Hematopoietic multipotent progenitor cell treated with erythropoietin and hydrocortisone succinate and interleukin-3 and kit ligand, for 4 days (in vitro differentiated cells): Measurements from ENCODE around the gene ACVR2B.
"Not testable (repeated sequence)": the region's sequence is repeated elsewhere in the genome, so short reads cannot be mapped to it uniquely, and the experiment has no call there.

Source experiments
- DNase-seq: peaks from one replicate; pipeline ENCODE4 v3.0.0-alpha.2; 2015

ACVR2B gene

DNA sequence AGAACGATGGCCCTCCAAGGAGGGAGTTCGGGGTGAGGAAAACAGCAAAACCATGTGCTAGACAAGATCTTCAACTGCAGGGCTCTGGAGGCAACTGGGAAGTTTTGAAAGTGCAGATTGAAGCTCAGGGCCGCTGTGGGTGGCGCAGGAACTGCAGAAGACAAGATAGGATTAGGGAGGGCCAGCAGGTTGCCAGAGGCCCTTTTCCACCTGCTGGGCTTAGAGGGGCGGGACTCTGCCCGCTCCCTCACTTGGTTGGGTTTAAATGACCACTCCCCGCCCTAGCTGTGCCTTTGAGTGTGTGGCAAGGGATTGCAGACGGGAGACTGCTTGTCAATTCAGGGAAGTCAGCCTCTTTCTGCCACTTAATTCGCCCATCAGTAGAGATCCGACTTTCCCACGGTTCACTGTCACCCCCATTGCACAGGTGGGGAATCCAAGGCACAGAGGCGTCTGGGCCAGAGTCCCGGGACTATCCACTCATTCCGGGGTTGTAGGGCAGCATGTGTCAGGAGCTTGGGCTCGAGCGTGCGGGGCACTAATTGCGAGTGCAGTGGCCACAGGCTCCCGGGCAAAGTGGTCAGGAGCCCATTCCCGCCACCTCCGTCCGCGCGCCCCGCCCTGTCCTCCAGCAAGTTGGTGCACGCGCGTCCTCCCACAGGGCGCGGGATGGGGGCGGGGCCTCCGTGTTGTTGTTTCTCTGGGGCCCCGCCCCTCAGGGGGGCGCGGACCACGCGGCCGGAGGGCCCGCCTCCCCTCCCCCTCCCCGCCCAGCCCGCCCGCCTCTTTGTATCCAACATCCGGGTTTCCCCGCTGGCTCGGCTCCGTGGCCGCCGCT is at the start of gene ACVR2B:
ACVR2B (plus strand) TSS at position 816 of the 838 bp plus-strand sequence. CDS start 433 bp downstream, outside the sequence.
- DNase-seq: peak; percentile 89

DNA sequence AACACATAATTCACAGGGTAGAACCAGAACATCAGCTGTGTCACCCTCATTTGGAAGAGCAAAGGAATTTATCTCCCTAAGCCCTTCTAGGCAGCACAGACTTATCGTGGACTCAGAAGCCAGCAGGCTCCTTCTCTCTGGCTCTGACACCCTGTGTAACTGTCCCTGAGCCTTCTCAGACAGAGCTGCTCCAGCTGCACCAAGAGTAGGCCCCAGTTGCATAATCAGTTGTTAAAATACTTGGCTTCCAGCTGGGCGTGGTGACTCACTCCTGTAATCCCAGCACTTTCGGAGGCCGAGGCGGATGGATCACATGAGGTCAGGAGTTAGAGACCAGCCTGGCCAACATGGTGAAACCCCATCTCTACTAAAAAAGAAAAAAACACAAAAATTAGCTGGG is 49.4 kb upstream of the ACVR2B start:
- no peak for DNase-seq

DNA sequence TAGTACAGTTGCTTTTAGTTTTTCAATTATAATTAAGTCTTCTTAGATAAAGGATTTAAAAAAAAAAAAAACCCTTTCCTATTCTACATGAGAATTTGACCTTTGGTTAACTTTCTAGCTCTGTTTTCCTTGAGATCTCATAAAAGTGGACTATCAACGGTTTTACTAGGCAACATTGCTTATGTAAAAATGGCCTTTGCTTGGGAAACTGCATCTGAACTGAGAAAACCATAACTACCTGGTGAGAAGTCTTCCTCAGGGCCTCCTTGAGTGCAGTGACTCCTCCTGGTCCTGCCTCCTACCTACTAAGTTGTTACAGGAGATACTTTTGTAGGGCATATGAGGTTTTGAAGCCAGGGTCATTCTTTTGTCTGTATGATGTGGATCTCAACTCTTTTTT is 42.1 kb upstream of the ACVR2B start:
- DNase-seq: no peak

DNA sequence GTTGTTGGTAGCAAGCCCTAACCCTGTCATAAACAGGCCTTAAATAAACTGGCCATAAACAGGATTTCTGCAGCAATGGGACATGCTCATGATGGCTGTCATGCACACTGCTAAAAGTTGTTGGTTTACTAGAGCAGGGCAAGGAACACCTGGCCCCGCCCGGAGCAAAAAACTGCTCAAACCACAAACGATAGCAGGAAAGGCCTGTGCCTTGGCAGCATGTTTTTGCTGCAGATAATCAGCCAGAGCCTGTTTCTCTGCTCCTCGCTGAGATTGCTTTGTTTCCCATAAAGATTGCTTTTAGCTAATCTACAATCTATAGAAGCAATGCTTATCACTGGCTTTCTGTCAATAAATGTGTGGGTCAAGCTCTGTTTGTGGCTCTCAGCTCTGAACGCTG is 32.9 kb upstream of the ACVR2B start:
- not testable (repeated sequence) for DNase-seq

DNA sequence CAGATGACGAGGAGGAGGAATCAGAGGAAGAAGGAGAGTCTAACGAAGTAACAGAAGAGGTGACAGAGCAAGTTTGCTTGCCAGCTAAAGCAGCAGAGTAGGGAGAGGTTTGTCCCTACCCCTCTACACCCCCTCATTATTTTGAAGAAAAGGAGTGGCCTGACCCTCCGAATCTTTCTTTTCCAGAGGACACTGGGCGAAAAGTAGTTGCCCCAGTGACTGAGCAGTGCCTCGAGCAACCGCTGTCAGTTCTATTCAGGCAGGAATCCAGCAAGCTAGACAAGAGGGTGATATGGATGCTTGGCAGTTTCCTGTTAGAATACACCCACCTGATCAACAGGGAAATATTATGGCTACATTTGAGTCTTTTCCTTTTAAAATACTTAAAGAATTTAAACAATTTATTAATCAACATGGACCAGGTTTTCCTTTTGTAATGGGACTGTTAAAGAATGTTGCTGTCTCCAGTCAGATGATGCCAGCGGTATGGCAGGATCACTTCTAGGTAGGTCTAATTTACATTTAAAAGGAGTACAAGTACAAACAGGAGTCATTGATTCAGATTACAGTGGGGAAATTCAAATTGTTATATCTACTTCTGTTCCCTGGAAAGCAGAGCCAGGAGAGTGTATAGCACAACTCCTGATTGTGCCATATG is 31.9 kb upstream of the ACVR2B start:
- no peak for DNase-seq

DNA sequence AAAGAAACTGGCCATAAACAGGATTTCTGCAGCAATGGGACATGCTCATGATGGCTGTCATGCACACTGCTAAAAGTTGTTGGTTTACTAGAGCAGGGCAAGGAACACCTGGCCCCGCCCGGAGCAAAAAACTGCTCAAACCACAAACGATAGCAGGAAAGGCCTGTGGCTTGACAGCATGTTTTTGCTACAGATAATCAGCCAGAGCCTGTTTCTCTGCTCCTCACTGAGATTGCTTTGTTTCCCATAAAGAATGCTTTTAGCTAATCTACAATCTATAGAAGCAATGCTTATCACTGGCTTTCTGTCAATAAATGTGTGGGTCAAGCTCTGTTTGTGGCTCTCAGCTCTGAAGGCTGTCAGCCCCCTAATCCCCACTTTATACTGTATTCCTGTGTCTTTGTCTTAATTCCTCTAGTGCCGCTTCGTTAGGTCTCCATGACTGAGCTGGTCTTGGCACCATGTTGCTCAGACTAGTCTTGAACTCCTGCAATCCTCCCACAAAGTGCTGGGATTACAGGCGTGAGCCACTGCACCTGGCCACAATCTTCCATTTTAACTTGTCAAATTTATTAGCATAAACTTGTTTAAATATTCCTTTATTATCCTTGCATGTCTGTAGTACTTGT is 26.8 kb upstream of the ACVR2B start:
- peak; percentile 39 for DNase-seq

DNA sequence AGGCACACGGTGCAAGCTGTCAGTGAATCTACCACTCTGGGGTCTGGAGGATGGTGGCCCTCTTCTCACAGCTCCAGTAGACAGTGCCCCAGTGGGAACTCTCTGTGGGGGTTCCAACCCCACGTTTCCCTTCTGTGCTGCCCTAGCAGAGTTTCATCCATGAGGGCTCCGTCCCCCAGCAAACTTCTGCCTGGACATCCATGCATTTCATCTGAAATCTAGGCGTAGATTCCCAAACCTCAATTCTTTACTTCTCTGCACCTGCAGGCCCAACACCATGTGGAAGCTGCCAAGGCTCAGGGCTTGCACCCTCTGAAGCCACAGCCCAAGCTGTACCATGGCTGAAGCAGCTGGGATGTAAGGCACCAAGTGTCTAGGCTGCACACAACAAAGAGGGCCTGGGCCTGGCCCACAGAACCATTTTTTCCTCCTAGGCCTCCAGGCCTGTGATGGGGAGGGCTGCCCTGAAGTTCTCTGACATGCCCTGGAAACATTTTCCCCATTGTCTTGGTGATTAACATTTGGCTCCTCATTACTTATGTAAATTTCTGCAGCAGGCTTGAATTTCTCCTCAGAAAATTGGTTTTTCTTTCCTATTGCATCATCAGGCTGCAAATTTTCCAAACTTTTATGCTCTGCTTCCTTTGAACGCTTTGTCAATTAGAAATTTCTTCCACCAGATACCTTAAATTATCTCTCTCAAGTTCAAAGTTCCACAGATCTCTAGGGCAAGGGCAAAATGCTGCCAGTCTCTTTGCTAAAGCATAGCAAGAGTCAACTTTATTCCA is 20.6 kb upstream of the ACVR2B start:
- DNase-seq: not testable (repeated sequence)

DNA sequence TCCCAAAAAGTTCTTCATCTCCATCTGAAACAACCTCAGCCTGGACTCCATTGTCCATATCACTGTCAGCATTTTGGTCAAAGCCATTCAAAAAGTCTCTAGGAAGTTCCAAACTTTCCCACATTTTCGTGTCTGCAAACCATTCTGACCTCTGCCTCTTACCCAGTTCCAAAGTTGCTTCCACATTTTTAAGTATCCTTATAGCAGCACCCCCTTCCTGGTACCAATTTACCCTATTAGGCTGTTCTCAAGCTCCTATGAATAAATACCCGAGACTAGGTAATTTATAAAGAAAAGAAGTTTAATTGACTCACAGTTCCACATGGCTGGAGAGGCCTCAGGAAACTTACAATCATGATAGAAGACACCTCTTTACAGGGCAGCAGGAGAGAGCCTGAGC is 20.0 kb upstream of the ACVR2B start:
- not testable (repeated sequence) for DNase-seq

DNA sequence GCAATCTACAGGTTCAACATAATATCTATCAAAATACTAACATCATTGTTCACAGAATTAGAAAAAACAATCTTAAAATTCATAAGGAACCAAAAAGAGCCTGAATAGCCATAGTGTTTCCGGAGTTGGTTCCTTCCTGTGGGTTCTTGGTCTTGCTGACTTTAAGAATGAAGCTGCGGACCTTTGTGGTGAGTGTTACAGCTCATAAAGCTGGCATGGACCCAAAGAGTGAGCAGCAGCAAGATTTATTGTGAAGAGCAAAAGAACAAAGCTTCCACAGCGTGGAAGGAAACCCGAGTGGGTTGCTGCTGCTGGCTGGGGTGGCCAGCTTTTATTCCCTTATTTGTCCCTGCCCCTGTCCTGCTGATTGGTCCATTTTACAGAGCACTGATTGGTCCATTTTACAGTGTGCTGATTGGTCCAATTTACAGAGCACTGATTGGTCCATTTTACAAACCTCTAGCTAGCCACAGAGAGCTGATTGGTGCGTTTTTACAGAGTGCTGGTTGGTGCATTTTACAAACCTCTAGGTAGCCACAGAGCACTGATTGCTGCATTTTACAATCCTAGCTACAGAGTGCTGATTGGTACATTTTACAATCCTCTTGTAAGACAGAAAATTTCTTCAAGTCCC is 15.1 kb upstream of the ACVR2B start:
- DNase-seq: peak; percentile 83

DNA sequence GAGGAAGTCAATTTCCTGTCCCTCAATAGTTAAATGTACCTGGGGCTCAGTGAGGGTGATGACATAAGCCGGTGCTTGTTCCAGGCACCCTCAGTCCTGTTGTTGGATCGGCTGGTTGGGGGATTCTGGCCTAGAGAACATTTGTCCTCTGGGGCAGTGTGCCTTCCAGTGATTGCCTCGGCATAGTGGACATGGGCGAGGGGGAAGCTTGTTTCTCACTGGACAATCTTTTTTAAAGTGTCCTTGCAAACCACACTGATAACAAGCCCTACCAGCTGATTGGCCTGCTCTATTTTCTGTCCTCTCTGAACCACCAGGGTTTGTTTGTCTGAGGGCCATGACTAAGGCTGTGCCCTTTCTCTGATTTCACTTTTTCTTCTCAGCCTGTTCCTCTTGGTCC is 10.5 kb upstream of the ACVR2B start:
- DNase-seq: not testable (repeated sequence)

DNA sequence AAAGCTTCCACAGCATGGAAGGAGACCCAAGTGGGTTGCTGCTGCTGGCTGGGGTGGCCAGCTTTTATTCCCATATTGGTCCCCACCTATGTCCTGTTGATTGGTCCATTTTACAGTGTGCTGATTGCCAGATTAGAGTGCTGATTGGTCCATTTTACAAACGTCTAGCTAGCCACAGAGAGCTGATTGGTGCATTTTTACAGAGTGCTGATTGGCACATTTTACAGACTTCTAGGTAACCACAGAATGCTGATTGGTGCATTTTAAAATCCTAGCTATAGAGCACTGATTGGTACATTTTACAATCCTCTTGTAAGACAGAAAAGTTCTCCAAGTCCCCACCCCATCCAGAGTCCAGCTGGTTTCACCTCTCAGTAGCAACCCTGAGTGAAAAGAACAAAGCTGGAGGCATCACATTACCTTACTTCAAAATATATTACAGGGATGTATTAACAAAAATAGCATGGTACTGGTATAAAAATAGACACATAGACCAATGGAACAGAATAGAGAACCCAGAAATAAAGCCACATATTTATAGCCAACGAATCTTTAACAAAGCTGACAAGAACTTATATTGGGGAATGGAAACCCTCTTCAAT is 7.5 kb upstream of the ACVR2B start:
- DNase-seq: no peak

DNA sequence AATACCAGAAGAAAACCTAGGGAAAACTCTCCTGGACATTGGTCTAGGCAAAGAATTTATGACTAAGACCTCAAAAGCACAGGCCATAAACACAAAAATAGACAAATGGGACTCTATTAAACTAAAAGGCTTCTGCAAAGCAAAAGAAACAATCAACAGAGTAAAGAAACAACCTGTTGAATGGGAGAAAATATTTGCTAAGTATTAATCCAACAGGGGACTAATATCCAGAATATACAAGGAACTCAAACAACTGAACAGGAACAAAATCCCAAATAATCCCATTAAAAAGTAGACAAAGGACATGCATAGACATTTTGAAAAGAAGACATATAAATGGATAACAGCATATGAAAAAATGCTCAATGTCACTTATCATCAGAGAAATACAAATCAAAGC is 6.9 kb upstream of the ACVR2B start:
- DNase-seq: no peak

DNA sequence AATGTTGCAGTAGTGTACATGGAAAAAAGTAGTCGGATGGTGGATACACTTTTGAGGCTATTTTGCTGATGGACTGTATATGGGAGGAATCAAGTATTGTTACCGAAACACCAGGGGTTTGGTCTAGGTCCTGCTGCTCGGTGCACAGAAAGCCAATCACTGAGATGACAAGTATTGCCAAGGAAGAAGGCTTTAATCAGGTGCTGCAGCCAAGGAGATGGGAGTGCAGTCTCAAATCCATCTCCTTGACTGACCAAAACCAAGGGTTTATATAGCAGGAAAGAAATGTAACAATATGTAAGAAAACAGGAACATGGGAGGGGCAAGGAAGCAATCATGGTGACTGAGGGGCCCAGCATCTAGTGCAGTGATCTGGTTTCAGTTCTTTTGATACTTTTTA is 2.8 kb upstream of the ACVR2B start:
- no peak for DNase-seq

DNA sequence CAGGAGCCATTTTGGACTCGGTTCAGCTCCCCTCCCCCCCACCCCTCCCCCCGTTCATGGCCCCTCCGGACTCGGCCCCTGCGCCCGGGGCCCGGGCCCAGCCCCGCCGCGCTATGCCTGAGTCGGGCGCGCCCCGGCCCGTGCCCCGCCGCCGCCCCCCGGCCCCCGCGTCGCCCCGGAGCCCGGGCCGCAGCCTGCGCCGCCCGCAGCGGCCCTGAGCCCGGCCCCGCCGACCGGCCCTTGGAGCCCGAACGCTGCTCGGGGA is 155 bp downstream of the ACVR2B start:
- no peak for DNase-seq

DNA sequence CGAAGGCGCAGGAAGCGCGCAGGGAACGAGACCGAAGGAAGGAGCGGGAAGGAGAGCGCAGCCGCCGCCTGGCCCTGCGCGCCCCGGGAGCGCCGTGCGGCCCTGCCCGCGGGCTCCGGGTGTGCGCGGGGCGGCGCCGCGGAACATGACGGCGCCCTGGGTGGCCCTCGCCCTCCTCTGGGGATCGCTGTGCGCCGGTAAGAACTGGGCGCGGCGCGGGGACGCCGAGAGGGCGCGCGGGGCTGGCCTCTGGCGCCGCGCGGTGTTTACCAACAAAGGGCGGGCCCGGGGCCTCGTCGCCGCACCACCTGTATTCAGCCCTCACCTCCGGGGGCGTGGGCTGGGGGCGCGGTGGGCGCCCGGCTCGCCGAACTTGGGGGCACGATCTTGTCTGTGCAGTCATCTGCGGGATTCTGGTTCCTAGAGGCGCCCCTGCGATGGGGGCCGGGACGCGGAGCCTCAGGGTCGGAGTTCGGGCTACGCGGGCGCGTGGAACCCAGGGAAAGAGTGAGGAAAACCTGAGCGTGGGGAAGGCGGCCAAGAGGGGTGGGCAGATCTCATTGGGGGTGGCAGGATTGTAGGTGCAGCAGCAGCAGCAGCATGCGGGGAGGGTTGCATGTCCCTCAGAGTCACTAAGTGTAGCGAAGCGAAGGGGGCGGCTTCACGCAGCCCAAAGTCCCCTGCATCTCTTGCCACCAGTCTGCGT is 641 bp downstream of the ACVR2B start:
- peak; percentile 63 for DNase-seq

DNA sequence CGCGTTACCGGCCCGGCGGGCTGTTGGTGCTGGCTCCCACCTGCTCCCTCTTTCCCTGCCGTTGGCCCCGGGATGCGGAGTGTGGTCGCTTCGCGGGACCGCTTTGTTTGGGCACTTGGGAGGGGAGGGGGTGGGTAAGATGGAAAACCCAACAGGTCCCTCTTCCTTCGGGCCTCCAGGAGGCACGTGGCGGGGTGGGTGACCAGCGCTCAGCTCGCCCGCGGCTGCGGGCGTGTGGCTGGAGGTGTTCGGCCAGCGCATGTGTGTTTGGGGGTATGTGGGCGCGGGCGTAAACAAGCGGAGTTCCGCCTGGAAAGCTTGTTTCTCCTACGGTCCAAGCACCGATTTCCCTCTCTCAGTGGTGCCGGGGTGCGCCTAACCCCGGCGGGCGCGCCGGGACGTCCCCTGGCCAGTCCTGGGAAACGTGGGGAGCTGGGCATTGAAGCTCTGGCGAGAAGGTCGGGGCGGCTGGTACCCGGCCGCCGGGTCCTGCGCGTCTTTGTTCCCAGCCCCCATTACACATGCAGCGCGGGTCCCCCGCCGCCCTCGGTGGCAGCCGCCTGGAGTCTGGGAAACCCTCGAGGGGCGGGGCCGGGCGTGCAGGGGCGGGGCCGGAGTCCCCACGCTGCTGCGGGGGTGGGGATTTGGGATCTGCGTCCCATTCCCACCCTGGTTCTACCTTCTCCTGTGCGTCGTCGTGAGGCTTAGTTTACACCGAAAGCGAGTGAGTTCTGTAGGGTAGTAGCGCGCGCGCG is 1.4 kb downstream of the ACVR2B start:
- DNase-seq: peak; percentile 57

DNA sequence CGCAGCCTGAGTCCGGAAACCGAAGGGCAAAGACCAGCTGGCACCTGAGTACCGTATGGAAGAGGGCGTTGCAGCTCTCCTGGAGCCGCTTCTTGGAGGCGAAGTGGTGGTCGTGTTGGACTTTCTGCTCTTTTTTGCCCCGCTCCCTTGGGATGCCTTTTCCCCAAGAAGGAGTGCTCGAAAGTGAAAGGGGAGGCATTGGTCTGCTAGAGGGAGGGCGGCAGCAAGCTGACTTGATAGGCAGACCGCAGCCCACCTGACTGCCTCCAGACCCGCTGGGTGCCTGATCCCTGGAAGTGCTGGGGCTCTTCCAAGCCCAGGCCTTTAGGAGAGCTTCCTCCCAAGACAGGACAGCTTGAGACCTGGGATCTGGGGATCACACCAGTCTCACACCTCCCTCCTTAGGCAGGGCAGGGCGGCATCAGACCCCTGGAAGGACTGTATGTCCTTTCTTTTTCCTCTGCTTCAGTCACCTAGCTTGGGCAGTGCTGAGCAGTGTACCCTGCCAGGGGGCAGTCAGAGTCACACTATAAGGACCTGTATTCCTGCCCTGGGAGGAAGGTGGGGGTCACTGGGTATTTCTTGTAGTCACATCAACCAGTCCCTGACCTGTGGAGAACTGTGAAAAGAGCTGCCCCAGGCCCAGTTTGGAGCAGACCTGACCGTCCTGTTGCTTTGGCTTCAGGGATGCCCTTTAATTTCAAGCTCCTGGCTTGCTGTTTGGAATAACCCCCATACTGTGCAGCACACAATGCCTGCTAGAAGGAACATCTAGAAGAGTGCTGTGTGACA is 2.1 kb downstream of the ACVR2B start:
- DNase-seq: no peak

DNA sequence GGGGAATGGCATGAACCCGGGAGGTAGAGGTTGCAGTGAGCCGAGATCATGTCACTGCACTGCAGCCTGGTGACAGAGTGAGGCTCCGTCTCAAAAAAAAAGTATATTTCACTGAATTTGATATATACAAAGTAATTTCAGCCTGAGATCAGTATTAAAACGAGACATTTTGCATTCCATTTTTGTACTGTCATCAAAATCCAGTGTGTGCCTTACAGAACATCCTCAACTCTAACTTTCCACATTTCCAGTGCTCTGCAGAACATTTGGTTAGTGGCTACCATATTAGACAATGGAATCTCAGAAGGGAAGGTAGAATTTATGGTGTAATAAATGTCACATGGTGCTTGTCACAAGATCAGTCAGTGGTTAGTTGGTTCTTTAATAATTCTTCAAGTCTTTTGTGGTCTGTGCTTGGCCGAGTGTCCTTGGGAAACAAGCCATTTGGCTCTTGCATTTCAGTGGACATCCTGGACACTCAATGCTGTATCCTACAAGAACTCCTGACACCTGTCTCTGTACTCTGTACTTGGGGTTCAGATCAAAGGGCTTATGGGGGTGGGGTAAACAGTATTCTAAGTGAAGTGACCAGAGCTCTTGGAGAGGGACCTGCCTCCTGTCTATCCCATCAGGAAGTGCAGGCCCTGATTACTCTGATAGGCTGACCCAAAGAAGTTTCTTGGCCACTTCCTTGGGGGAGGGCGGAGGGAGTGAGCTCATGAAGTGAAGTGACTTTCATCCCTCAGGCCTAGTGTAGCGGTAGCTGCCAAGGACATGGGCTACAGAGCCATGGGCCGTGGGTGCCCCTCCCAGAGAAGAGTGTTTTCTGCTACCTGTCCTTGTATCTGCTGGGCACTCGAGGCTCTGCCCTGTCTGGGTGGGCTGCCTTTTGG is 3.7 kb downstream of the ACVR2B start:
- DNase-seq: peak; percentile 13
